A549 (cell line): ENCODE data around the gene CDKN2AIPNL. TPM values are rescaled to one million over a fixed set of nuclear protein-coding genes. Genes with fewer than 3 reads are reported as not detected.

Source experiments
- ATAC-seq, 2 experiments: fragments of 200-7000 bp in 1 of 2; fragments of >200 bp in 1 of 2; cut with Nextera tagmentation in 1 of 2; cut with Tn5 transposase in 1 of 2; 3 replicates each; pipeline versions ENCODE4 v1.8.0 to v1.9.1; 2018 to 2020; ENCODE audit warnings: mild to moderate bottlenecking in 1 of 2, moderate library complexity in 1 of 2
- CTCF ChIA-PET: fragments of 300-600 bp; sonication (Branson Sonifier 250); formaldehyde crosslinking; extraction: SDS; loops from one replicate; lab custom pipeline; 2021; ENCODE audit warnings: antibody characterized with exemption, inconsistent platforms; lab: Yijun Ruan, JAX
- POLR2A ChIA-PET: fragments of 350-600 bp; formaldehyde crosslinking; extraction: SDS; loops from one replicate; lab custom pipeline; 2021; ENCODE audit warnings: antibody characterized with exemption, inconsistent platforms; lab: Yijun Ruan, JAX
- DNase-seq, 2 experiments: peaks; one replicate each; pipeline versions ENCODE4 v3.0.0 to v3.0.0-alpha.2; 2011 to 2016; ENCODE audit warnings: low read depth in 1 of 2, low spot score in 1 of 2
- FAIRE-seq: peaks from 2 replicates; lab custom pipeline; 2011; peaks lifted over from hg19 to GRCh38; lab: Jason Lieb, UNC
- H3K27ac ChIP-seq, 2 experiments: fragments of >200 bp; sonication (Bioruptor Twin); formaldehyde crosslinking; 3 replicates each; pipeline ENCODE4 v1.5.1; 2016 to 2017
- H3K4me1 ChIP-seq: fragments of >200 bp; sonication (Bioruptor Twin); formaldehyde crosslinking; 3 replicates; pipeline ENCODE4 v1.6.1; 2016
- H3K4me2 ChIP-seq: fragments of >200 bp; sonication (Bioruptor Twin); formaldehyde crosslinking; 3 replicates; pipeline ENCODE4 v1.6.1; 2016
- H3K4me3 ChIP-seq: fragments of >200 bp; sonication (Bioruptor Twin); formaldehyde crosslinking; 3 replicates; pipeline ENCODE4 v1.5.1; 2016
- H3K9me3 ChIP-seq: fragments of >200 bp; sonication (Bioruptor Twin); formaldehyde crosslinking; 3 replicates; pipeline ENCODE4 v1.6.1; 2016
- BHLHE40 ChIP-seq: IDR thresholded peaks from 2 replicates; pipeline ENCODE4 v1.6.1; 2012; ENCODE audit warnings: low read depth, low read length, inconsistent platforms
- CTCF ChIP-seq: fragments of >200 bp; sonication (Bioruptor Twin); formaldehyde crosslinking; IDR thresholded peaks from 3 replicates; pipeline ENCODE4 v1.5.1; 2016
- FOSL2 ChIP-seq, 2 experiments: fragments of 450-650 bp in 1 of 2; fragments of >200 bp in 1 of 2; sonication (Bioruptor Twin) in 1 of 2; formaldehyde crosslinking; IDR thresholded peaks; 2 replicates each; pipeline versions ENCODE4 v1.5.0 to v1.6.1; 2016 to 2020; ENCODE audit warnings: mild to moderate bottlenecking in 1 of 2, moderate library complexity in 1 of 2
- FOXS1 ChIP-seq: fragments of 250-450 bp; sonication (Bioruptor Pico); IDR thresholded peaks from 2 replicates; pipeline ENCODE4 v1.5.0; 2020; ENCODE audit warnings: mild to moderate bottlenecking, moderate library complexity
- GATA3 ChIP-seq: IDR thresholded peaks from 2 replicates; pipeline ENCODE4 v1.6.1; 2012; ENCODE audit warnings: borderline replicate concordance
- HEYL ChIP-seq: fragments of 250-450 bp; sonication (Bioruptor Pico); IDR thresholded peaks from 2 replicates; pipeline ENCODE4 v1.8.0; 2021; ENCODE audit warnings: mild to moderate bottlenecking, moderate library complexity
- HMGXB4 ChIP-seq: fragments of 250-450 bp; sonication (Bioruptor Pico); IDR thresholded peaks from 2 replicates; pipeline ENCODE4 v1.5.0; 2021; ENCODE audit warnings: mild to moderate bottlenecking, moderate library complexity, borderline replicate concordance
- HOXB13 ChIP-seq: fragments of 250-450 bp; sonication (Bioruptor Pico); IDR thresholded peaks from 2 replicates; pipeline ENCODE4 v1.5.0; 2020; ENCODE audit warnings: low read depth, mild to moderate bottlenecking, moderate library complexity
- JUN ChIP-seq, 2 experiments: fragments of >200 bp; sonication (Bioruptor Twin); formaldehyde crosslinking; IDR thresholded peaks; 2 replicates in 1 of 2; 3 replicates in 1 of 2; pipeline ENCODE4 v1.6.1; 2016 to 2017
- KDM1A ChIP-seq: fragments of 200-600 bp; sonication (generic); IDR thresholded peaks from 2 replicates; pipeline ENCODE4 v1.6.1; 2016; ENCODE audit warnings: low read depth, mild to moderate bottlenecking
- SMC3 ChIP-seq: fragments of >200 bp; sonication (Bioruptor Twin); formaldehyde crosslinking; IDR thresholded peaks from 3 replicates; pipeline ENCODE4 v1.6.1; 2018; ENCODE audit warnings: inconsistent platforms
- TFCP2L1 ChIP-seq: fragments of 250-450 bp; sonication (Bioruptor Pico); IDR thresholded peaks from 2 replicates; pipeline ENCODE4 v1.5.0; 2021; ENCODE audit warnings: mild to moderate bottlenecking
- ZC3H11A ChIP-seq: fragments of 450-650 bp; IDR thresholded peaks from 2 replicates; pipeline ENCODE4 v1.6.1; 2014; ENCODE audit warnings: antibody characterized with exemption, mild to moderate bottlenecking
- WGBS: methylation state at CpG from one replicate; pipeline ENCODE4 v1.1.6; 2017; ENCODE audit errors: missing lambda C conversion rate; 5-methylcytosine and 5-hydroxymethylcytosine counted together
- polyA plus RNA-seq, 4 experiments: library from polyadenylated mRNA; depleted of rRNA in 3 of 4; stranded (reverse); fragments of >200 nt; fragmentation: RNase III in 1 of 4; extraction: RNeasy Plus Mini Kit Qiagen cat#74134 plus additional on column Dnase treatment in 1 of 4; gene quantifications; 2 replicates in 3 of 4; 3 replicates in 1 of 4; pipeline ENCODE4 v1.2.3, GENCODE V29; 2011 to 2017
- TF ChIP-seq, protein P1 (sequence below): fragments of 200-600 bp; sonication (generic); IDR thresholded peaks from 2 replicates; pipeline ENCODE4 v1.6.1; 2016; ENCODE audit warnings: antibody characterized with exemption, mild to moderate bottlenecking, moderate library complexity
- TF ChIP-seq, protein P2 (sequence below): IDR thresholded peaks from 2 replicates; pipeline ENCODE4 v1.6.1; 2012; ENCODE audit warnings: low read depth, borderline replicate concordance
- TF ChIP-seq, protein P3 (sequence below): fragments of >200 bp; sonication (Bioruptor Twin); formaldehyde crosslinking; IDR thresholded peaks from 2 replicates; pipeline ENCODE4 v1.6.1; 2016

CDKN2AIPNL gene
- polyA plus RNA-seq, 2 of the 4 experiments (the other 2 are of a cell fraction) = 48.0 to 49.9 TPM

DNA sequence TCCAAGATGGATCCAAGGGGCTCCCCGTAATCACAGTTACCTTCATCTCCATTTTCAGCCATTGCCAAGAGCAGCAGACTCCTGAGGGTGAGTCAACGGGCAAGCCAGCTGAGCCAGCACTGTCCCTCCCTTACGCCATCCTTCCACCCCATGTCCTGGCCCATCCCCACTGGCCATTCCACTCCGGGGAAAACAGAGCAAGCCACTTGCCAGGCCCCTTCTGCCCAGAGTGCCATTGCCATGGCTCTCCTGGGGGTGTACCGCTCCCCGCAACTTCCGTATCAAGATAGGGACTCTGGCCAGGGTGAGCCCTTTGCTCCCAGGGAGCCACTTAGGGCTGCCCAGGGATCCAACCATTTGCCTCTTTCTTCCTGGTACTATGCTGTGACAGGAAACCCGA lies 48.9 kb upstream of the CDKN2AIPNL start:
- ChIA-PET CTCF (interaction anchor here (1.1 to 1.2 kb wide), 2 partner anchors 35 to 47 kb away, joined by 3 read pairs; no protein-coding TSS in a partner anchor), POLR2A (interaction anchor here (0.6 kb wide), 1 partner anchor 138 kb away, joined by 3 read pairs; no protein-coding TSS in a partner anchor)
- H3K4me3 ChIP-seq = no peak overlapping the region
- TF ChIP-seq FOSL2 (IDR thresholded peaks at IDR 0.05) (no peak), FOSL2 (CRISPR knock-in tag; IDR thresholded peaks at IDR 0.05) (0 out of 2 replicates have a peak, but pooled peaks have one; percentile 15), HMGXB4 (CRISPR knock-in tag) (no peak)
- H3K27ac ChIP-seq = peak overlapping the region in 1 of 2 experiments; percentile 50; a peak in 3 of 6 replicates
- no peaks in the 10 kb centered on the region for H3K9me3 ChIP-seq
- DNase-seq = no peak
- FAIRE-seq = no peak
- ATAC-seq = peak; percentile 34 to 44; a peak in 3 of 6 replicates
- H3K4me1 ChIP-seq = peaks cover 14% of the 10 kb centered on the region
- no peak overlapping the region for H3K4me2 ChIP-seq
- 91% methylated on average over 8 of the region's 8 CpGs for WGBS

DNA sequence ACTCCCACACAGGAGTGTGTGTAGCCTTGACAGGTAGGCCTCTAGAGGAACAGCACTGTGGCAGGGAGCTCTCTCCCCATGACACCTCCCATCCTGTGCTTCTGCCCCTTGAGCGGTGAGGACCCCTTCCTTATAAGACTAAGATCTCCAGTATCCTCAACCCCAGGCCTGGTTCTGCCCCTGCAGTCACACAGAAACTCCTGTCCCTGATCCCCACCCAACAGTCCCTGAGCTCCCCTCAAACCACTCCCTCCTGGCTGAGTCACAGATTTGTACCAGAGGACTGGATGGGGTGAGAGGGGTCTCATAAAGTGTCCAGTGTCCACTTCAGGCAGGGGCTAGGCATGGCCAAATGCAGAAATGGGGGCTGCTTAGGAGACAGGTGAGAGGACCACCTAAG lies 47.8 kb upstream of the CDKN2AIPNL start:
- H3K4me2 ChIP-seq = no peak overlapping the region
- POLR2A ChIA-PET = interaction anchor here (0.6 kb wide), 1 partner anchor 127 kb away, joined by 3 read pairs; no protein-coding TSS in a partner anchor
- no peak overlapping the region for H3K4me3 ChIP-seq
- FAIRE-seq = no peak
- no peaks in the 10 kb centered on the region for H3K9me3 ChIP-seq
- TF ChIP-seq, protein P1, sequence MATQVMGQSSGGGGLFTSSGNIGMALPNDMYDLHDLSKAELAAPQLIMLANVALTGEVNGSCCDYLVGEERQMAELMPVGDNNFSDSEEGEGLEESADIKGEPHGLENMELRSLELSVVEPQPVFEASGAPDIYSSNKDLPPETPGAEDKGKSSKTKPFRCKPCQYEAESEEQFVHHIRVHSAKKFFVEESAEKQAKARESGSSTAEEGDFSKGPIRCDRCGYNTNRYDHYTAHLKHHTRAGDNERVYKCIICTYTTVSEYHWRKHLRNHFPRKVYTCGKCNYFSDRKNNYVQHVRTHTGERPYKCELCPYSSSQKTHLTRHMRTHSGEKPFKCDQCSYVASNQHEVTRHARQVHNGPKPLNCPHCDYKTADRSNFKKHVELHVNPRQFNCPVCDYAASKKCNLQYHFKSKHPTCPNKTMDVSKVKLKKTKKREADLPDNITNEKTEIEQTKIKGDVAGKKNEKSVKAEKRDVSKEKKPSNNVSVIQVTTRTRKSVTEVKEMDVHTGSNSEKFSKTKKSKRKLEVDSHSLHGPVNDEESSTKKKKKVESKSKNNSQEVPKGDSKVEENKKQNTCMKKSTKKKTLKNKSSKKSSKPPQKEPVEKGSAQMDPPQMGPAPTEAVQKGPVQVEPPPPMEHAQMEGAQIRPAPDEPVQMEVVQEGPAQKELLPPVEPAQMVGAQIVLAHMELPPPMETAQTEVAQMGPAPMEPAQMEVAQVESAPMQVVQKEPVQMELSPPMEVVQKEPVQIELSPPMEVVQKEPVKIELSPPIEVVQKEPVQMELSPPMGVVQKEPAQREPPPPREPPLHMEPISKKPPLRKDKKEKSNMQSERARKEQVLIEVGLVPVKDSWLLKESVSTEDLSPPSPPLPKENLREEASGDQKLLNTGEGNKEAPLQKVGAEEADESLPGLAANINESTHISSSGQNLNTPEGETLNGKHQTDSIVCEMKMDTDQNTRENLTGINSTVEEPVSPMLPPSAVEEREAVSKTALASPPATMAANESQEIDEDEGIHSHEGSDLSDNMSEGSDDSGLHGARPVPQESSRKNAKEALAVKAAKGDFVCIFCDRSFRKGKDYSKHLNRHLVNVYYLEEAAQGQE = no peak
- TF ChIP-seq, protein P2, sequence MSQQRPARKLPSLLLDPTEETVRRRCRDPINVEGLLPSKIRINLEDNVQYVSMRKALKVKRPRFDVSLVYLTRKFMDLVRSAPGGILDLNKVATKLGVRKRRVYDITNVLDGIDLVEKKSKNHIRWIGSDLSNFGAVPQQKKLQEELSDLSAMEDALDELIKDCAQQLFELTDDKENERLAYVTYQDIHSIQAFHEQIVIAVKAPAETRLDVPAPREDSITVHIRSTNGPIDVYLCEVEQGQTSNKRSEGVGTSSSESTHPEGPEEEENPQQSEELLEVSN = no peak
- TF ChIP-seq TFCP2L1 (no peak), JUN (IDR thresholded peaks at IDR 0.05) (no peak), BHLHE40 (no peak), CTCF (no peak), GATA3 (no peak), KDM1A (no peak), SMC3 (no peak), FOXS1 (CRISPR knock-in tag) (no peak), HOXB13 (no peak), HEYL (CRISPR knock-in tag) (no peak), ZC3H11A (no peak)
- TF ChIP-seq, protein P3, sequence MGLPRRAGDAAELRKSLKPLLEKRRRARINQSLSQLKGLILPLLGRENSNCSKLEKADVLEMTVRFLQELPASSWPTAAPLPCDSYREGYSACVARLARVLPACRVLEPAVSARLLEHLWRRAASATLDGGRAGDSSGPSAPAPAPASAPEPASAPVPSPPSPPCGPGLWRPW = no peak
- TF ChIP-seq, all 56 proteins: peak for 0
- CTCF ChIA-PET = interaction anchor here (1.5 to 2.6 kb wide), 5 partner anchors 11 to 67 kb away, joined by 3 to 9 read pairs (median 5); partner anchors contain the start of genes CDKN2AIPNL and JADE2
- Histone ChIP-seq H3K27ac (peak overlapping the region in 1 of 2 experiments; percentile 45; a peak in 3 of 6 replicates), H3K4me1 (0 out of 3 replicates have a peak, but pooled peaks cover 5% of the 10 kb centered on the region)
- no peak for DNase-seq
- 90% methylated on average over 1 of the region's 1 CpG for WGBS
- no peak for ATAC-seq
